PFSK-1 (cell line): Measurements from ENCODE around the gene TOP2A.

Source experiments
- FOXP2 ChIP-seq: optimal IDR thresholded peaks from 2 replicates; pipeline ENCODE3; 2011; ENCODE audit warnings: borderline replicate concordance, control low read depth, inconsistent platforms; ENCODE audit not compliant: insufficient read depth; ENCODE audit errors: extremely low read length, extremely low read depth
- POLR2AphosphoS5 ChIP-seq: IDR thresholded peaks from 2 replicates; pipeline ENCODE4 v1.6.1; 2012; ENCODE audit warnings: low read depth, mild to moderate bottlenecking, control low read depth, low read length, moderate library complexity
- SIN3A ChIP-seq: IDR thresholded peaks from 2 replicates; pipeline ENCODE4 v1.6.1; 2012; ENCODE audit warnings: mild to moderate bottlenecking, low read length, moderate library complexity, borderline replicate concordance; ENCODE audit not compliant: insufficient read depth
- TAF1 ChIP-seq: IDR thresholded peaks from 2 replicates; pipeline ENCODE4 v1.6.1; 2012; ENCODE audit warnings: low read length, control low read depth, borderline replicate concordance; ENCODE audit not compliant: insufficient read depth
- TF ChIP-seq, protein P1 (sequence below), 2 experiments: IDR thresholded peaks; 2 replicates each; pipeline versions ENCODE4 v1.6.1 to v1.8.0; 2011 to 2012; ENCODE audit warnings: low read depth in 2 of 2, low read length in 2 of 2, control low read depth in 1 of 2, inconsistent platforms in 1 of 2, mild to moderate bottlenecking in 1 of 2, moderate library complexity in 1 of 2; ENCODE audit not compliant: insufficient read depth in 1 of 2

The TOP2A gene

GRCh38 chr17:40453881-40454612 lies 36.4 kb upstream of the TOP2A start:
- TF ChIP-seq TAF1 = no peak
- TF ChIP-seq FOXP2 = no peak
- no peak for TF ChIP-seq POLR2AphosphoS5
- TF ChIP-seq, protein P1, sequence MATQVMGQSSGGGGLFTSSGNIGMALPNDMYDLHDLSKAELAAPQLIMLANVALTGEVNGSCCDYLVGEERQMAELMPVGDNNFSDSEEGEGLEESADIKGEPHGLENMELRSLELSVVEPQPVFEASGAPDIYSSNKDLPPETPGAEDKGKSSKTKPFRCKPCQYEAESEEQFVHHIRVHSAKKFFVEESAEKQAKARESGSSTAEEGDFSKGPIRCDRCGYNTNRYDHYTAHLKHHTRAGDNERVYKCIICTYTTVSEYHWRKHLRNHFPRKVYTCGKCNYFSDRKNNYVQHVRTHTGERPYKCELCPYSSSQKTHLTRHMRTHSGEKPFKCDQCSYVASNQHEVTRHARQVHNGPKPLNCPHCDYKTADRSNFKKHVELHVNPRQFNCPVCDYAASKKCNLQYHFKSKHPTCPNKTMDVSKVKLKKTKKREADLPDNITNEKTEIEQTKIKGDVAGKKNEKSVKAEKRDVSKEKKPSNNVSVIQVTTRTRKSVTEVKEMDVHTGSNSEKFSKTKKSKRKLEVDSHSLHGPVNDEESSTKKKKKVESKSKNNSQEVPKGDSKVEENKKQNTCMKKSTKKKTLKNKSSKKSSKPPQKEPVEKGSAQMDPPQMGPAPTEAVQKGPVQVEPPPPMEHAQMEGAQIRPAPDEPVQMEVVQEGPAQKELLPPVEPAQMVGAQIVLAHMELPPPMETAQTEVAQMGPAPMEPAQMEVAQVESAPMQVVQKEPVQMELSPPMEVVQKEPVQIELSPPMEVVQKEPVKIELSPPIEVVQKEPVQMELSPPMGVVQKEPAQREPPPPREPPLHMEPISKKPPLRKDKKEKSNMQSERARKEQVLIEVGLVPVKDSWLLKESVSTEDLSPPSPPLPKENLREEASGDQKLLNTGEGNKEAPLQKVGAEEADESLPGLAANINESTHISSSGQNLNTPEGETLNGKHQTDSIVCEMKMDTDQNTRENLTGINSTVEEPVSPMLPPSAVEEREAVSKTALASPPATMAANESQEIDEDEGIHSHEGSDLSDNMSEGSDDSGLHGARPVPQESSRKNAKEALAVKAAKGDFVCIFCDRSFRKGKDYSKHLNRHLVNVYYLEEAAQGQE (IDR thresholded peaks at IDR 0.05; ENCODE audit: insufficient read depth in 1 of 2, low read depth in 2 of 2, low read length in 2 of 2) = no peak
- TF ChIP-seq SIN3A = no peak

DNA sequence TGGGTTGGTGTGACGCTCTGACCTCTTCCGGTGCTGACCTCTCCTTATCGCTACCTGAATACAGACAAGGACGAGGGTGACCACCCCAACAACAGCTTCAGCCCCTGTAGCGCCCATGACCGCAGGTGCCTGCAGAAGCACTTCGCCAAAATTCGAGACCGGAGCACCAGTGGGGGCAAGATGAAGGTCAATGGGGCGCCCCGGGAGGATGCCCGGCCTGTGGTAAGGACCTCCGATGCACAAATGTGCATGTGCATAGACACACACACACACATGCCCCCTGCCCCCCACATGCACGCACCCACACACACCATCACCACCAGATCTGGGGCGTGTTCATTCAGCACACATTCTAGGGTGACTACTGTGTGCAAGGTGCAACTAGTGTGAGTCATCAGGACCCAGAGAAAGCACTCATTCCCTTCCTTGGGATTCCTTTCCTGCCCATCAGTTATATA lies 35.3 kb upstream of the TOP2A start:
- no peak for TF ChIP-seq POLR2AphosphoS5

DNA sequence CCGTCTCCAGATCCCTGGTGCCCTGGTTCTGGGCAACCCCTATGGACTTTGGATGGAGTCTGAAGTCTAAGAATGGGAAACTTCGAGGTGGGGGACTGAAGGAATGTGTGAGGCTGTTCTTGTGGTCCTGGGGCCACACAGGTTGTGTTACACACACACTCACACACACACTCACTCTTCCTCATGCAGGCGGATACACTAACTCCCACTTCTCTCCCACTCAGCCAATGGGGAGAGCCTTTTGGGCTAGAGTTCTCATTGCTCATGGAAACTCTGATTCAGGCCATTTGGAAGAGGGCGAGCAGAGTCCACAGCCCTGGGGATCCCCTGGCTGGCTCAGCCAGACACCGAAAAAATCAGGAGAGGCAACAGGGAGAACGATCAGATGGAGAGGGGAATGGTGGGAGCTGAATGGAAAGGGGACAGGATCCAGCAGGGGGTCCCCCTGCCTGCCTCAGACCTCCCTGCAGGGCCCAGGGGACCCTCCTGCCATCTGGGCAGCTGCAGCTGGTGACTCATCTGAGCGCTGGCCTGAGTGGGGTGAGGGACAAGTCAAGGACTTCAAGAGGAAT lies 34.6 kb upstream of the TOP2A start:
- TF ChIP-seq, protein P1 (IDR thresholded peaks at IDR 0.05; ENCODE audit: insufficient read depth in 1 of 2, low read depth in 2 of 2, low read length in 2 of 2) = no peak
- TF ChIP-seq SIN3A (no peak), POLR2AphosphoS5 (no peak), FOXP2 (no peak), TAF1 (no peak)

DNA sequence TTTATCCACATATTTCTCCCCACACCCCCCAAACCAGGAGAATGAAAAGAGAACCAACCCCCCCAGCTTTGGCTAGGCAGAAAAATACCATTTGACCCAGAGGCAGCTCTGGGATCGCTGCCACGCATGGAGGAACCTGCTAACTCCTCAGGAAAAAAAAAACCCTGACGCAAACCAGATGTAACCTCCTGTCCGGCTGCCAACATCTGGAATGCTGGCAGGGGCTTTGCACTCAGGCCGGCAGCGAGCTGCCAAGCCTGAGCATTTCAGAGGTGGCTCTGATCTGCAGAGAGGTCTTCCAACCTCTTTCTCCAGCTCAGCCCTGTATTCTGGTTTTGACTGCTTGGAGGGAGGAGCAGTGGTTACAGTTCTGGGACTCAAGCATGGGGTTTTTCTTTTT lies 33.7 kb upstream of the TOP2A start:
- TF ChIP-seq POLR2AphosphoS5 = no peak
- TF ChIP-seq, protein P1 (IDR thresholded peaks at IDR 0.05; ENCODE audit: insufficient read depth in 1 of 2, low read depth in 2 of 2, low read length in 2 of 2) = no peak
- TF ChIP-seq SIN3A = no peak
- TF ChIP-seq TAF1 = no peak
- no peak for TF ChIP-seq FOXP2

GRCh38 chr17:40450175-40450574 lies 32.5 kb upstream of the TOP2A start:
- no peak for TF ChIP-seq FOXP2
- TF ChIP-seq POLR2AphosphoS5 = 0 out of 2 replicates have a peak, but pooled peaks have one; percentile 18
- no peak for TF ChIP-seq SIN3A
- TF ChIP-seq, protein P1 (IDR thresholded peaks at IDR 0.05; ENCODE audit: insufficient read depth in 1 of 2, low read depth in 2 of 2, low read length in 2 of 2) = no peak
- TF ChIP-seq TAF1 = no peak
